HG02973 (cell line): ENCODE measurements around the gene TMEM14B.
"Not testable (repeated sequence)": the region's sequence is repeated elsewhere in the genome, so short reads cannot be mapped to it uniquely, and the experiment has no call there.

Experiments used
- ATAC-seq: cut with Tn5 transposase; IDR thresholded peaks from one replicate; pipeline ENCODE4 v1.9.1; 2021; ENCODE audit warnings: moderate library complexity; ENCODE audit not compliant: unreplicated experiment

TMEM14B gene

DNA sequence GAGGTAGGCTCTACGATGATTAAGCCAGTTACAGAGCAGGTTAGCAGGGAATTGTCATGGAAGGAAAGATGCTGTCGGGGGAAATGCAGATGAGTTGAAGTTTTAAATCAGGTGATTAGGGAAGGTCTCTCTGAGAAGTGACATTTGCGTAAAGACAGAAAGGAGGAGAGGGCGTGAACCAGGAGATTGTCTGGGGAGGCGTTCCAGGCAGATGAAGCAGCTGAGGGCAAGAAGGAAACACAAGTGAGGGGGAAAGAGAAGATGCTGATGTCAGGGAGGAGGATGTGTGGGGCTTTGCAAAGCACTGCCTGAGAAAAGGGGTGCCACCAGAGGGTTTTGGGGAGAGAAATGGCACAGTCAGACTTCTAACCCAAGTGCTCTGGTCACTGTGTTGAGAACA is 2.5 kb upstream of the TMEM14B start:
- no peak for ATAC-seq

DNA sequence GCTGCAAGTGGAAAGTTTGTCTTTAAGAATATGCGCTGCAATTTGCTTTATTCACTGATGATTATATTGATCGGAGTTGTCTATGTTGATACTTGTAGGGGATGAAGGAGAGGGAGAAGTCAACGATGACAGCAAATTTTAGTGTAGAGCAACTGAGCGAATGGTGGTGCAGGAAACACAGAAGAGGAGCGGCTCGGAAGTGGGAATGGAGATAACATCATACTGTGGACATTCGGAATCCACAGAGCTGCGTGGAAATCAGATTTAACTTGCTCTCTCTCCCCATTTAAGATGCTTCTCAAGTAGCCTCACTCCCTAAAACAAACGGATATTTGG is 722 bp upstream of the TMEM14B start:
- ATAC-seq = no peak

DNA sequence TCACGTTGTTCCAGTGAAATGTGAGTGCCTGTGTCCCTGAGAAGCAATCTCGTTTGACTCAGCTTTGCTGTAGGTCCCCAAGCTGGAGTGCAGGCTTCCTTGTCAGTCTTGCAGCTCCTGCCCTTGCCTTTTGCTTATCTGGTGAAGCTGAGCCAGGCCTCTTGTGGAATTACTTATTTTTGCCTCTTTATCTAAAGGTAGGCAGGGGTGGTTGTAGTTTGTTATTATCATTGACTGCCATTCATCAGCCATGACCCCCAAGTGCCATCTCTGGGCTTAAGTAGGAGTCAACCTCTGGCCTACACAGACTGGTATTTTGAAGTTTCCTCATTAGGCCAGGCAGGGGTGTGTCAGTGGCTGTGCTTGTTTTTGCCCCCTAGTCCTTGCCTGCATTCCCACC is 2.1 kb downstream of the TMEM14B start:
- no peak for ATAC-seq

DNA sequence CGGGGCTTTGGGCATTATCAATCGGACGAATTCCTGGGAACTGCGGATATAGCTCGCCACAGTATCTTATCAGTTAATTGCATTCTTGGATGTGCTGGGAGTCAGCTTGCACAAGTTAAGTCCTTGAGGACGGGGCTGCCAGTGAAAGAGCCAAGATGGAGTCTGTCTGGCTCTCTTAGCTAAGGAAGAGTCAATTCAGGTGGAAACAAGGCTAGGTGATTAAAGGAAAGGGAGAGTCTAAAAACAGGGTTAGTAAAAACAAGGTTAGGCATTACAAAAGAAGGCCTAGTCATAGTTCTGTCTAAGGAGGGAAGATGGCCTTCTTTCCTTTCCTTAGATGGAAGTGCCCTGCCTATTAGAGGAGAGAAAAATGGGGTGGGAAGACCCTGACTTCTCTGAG is 3.0 kb downstream of the TMEM14B start:
- not testable (repeated sequence) for ATAC-seq

DNA sequence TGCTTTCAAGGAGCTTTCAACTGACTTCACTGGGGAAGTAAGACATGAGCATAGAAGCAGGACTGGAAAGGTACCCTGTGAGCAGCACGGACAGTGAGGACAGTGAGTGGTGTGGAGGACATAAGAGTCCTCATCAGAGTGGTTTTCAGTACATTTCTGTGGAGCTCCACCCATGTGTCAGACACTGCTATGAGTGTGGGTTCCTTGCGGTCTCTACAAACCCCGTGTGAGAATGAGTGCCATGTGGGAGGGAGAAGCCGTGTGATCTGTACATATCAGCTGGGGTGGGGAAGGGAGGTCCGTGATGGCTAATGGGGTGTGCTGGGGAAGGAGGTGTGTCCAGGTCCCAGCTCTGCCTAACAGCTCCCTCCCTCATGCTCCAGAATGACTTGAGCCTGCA is 4.2 kb downstream of the TMEM14B start:
- ATAC-seq = not testable (repeated sequence)

DNA sequence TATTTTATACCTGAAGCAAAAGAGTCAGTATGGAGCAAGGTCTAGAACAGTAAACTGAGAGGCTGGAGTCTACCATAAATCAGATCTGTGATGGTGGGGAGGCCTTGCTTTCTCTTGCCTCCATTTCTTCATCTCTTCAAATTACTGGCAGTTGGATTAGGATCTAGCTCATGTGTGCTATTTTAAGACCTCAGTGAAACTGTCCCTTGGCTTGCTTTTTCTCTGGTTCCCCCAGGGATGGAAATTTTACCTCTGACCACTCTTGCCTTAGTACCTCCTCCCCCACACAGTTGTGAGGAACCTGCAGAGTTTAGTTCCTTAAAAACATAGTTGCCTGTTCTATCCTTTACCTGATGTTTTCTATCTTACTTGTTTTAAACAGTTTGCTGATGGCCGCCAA is 8.5 kb downstream of the TMEM14B start:
- ATAC-seq = no peak

DNA sequence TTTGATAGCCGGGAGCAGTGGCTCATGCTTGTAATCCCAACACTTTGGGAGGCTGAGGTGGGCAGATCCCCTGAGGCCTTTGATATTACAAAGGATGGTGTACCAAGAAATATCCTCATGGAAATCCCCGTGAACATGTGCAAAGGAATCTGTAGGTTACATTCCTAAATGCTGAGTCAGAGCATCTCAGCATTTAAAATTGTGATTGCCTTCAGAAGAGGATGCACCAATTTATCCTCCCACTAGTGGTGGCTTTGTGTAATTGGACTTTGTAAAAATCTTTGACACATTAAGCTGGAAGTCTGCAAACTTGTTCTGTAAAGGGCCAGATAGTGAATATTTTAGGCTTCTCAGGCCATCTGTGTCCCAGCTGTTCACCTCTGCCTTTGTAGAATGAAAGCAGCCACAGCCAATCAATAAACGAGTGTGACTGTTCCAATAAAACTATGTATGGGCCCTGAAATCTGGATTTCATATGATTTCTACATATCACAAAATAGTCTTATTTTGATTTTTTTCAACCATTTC is 11.8 kb downstream of the TMEM14B start:
- no peak for ATAC-seq

DNA sequence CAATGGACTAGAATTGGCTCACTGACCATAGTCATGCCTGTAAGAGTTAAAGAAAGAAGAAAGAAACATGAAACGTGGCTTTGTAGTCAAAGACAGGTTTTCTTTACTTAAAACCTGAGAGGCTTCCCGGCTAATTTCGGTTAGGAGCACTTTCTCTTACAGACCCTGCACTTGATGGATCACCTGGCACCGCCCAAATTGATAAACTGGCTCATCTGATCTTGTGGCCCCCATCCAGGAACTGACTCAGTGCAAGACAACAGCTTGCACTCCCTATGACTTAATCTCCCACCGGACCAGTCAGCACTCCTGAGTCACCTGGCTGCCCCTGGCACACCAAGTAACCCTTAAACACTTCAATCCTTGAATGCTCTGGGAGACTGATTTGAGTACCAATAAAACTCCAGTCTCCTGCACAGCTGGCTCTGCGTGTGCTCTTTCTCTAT is 12.3 kb downstream of the TMEM14B start:
- no peak for ATAC-seq

DNA sequence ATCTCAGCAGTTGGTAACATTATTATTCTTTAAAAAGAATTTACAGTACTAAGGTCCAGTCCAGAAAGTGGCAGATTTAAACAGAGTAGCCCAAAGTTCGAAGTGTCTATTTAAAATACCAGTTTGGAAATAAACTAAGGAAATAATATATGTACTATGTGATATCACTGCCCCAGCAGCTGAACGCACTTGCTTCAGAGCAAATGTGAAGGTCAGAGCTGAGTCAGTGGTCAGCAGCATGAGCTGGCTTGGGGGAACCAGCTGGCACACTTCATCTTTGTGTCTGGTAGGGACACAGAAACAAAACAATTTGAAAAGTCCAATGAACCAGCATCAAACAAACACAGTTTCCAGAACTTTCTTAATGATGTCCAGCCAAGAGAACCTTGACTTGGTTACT is 15.4 kb downstream of the TMEM14B start:
- ATAC-seq = no peak

DNA sequence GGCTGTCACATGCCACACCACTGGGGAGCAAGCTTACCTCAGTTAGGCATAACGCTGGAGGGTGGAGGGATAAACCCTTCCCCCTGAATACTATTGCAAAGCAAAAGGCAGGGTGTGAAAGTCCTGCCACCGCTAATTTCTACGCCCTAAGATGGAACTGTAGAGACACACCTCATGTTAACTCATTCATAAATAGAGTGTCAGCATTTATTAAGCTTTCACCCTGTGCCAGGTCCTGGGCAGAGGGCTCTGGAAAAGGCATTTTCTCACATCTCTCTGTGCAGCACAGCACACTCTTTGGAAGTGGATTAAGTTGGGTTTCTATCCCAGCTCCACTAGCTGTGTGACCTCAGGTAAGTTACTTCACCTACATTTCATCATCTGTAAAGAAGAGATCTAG is 21.8 kb downstream of the TMEM14B start:
- no peak for ATAC-seq

DNA sequence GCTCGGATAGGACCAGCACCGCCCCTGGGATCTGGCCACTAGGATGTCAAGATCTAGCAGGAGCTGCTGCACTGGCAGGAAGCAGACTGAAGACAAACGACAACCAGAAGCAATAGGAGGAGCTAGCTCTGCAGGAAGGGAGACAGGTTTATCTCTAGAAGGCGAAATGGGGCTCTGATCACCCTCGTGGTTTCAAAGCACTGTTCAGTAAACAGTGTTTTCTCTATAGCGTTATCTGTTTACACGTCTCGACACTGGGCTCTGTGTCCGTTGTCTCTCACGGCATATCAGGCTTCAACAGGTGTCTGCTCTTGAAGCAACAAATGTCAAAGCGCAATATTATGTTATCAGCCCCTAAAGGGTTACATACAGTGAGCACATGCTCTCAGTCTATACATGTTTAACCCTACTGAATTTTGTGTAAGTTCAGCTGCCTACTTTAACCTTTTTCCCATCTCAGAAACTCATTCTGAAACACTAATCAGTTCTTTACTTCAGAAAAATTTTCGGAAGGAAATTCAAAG is 23.8 kb downstream of the TMEM14B start:
- no peak for ATAC-seq

DNA sequence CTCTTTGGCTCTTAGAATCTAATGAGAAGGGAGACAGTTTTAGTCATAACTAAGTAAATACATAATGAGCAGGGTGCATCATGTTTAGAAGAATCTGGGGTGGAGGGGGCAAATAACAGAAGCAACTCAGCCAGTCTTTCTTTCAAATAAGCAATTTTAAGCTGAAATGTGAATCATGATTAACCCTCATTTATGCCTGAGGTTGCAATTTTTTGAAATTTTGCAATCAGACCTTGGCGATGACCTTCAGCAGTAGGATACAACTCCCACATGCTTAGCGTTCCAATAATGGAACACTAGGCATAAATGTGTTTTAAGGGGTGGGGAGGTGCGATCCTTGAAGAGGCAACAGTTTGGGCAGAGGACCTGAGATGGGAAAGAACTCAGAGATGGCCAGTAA is 30.6 kb downstream of the TMEM14B start:
- ATAC-seq = no peak

DNA sequence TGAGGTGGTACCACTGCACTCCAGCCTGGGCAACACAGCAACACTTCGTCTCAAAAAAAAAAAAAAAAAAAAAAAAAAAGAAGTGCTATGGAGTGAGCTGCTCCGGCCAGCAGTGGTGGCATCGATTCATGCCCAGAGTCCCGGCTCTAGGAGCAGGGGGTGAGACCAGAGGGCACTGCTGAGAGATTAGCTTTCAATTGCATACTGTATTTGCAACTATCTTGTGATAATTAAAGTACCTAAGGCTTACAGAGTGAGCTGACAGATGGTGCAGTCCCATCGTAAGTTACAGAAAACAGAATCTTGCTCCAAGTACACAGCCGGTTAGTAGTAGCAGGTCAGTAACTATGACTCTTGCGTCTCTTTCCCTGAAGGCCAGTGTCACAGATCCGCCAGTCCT is 31.5 kb downstream of the TMEM14B start:
- no peak for ATAC-seq

DNA sequence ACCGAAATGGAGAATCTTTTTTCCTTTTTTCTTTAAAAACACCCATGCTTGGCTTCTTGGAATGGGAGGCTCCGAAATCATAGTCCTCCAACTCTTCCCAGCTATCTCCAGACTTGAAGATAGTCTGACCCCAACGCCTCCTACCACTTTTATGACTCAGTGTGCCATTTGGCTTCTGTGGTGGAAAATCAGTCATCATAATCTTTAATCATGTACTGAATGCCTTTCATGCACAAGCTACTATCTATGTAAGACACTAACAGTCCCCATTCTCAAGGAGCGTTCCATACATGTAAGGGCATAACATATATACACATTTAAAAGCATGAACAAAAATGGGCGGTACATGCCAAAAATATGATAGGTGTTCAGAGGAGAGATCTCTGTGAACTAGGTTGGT is 44.1 kb downstream of the TMEM14B start:
- no peak for ATAC-seq

DNA sequence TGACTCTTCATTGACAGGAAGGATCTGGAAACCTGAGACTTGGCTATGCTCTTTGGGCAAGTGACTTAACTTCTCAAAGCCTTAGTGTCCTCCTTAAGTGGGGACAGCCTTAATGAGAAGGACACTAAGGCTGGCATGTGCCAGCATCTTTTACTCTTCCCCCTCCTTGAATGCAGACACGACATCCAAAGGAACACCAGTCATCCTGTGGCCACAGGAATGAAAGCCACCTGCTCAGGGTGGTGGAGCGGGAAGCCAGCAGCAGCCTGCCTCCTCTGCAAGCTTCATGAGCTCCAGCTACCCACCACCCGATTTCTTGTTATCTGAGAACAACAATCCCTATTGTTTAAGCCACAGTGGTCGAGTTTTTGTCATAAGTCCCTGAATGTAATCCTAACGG is 44.5 kb downstream of the TMEM14B start:
- ATAC-seq = no peak

DNA sequence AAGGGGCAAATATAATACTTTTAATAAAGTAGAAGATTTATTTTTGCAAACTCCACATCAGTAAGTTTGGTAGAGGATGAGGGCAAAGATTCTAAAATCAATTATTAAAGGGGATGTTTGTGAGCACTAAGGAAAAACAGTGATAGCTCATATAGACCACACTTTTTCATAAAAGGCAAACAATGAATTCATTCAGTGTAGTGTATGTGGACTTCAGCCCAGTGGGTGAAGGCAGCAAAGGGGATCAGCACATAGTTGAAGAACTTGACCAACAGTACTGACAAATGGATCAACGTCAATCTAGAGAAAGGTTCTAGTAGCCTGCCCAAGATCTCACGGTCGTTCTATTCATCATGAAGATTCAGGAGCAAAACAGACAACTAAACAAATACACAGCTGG is 45.4 kb downstream of the TMEM14B start:
- no peak for ATAC-seq

DNA sequence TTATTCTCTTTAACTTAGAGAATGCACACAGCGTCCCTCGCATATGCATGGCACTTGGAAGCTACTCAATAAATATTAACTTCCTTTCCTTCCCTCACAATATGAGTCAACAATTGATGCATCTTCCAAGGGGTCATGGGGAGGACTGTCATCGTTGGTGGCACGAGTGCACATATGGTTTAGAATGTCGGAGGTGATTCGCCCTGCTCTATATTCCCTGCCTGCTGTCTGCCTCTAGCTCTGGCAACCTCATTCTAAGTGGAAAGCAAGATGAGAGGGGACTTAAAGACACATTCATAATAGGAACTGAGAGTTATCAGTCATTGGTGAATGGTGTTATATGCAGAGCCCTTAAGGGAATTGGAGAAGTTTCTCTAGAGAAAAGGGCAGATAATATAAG is 46.1 kb downstream of the TMEM14B start:
- ATAC-seq = no peak

DNA sequence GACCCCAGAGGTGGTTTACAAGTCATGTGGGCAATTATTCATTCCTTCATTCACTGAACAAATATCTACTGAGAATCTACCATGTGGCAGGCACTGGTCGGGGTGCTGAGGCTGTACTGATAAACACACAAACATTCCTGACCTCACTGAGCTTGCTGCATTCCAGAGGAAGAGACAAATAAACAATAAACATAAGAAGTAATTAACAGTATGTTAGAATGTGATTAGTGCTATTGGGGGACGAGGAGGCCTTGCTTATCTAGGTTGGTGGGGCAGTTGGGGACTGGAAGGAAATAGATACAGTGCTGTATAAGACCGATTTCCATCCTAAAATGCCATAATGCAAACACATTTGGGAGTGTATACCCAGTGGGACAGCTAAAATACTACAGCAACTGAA is 46.6 kb downstream of the TMEM14B start:
- ATAC-seq = no peak

DNA sequence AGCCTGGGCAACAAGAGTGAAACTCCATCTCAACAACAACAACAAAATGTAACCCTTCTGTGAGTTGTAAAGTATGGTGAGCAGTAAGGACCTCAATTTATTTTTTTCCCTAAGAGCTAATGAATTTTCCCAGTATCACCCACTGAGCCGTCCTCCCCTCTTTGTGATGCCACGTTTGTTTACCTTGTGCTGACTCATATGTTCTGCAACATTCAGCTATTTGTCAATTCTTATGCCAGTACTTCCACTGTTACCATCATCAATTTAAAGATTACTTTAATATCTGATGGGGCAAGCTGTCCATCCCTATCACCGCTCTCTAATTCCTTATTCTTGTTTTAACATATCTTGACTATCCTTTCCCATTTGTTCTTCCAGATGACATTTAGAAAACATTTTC is 53.2 kb downstream of the TMEM14B start:
- no peak for ATAC-seq

DNA sequence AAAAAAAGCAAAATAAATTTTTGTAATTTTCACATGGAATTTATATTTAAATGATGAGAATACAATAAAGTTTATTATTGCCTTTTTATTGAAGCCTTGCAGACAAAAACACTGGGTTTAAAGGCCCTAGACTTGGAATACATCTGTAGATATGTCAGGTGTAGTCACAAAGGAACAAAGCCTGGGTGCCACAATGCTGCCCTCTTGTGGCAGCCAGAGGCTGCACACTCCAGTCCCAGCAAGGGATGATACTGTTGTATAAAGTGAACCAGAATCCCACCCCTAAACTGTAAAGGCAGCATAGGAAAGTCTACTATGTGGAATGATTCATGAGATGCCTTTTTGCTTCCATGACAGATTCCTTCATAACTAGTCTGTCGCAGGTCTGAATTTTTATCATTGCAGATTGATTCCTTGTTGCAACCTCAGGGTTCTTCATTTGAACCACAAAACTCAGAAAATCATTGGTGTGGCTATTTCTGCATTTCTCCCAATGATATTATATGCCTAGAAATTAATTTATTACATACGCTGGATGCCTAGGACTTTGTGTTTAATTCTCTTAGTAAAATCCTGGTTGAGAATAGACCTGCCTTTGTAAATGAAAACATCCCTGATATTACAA is 53.7 kb downstream of the TMEM14B start:
- peak; percentile 95 for ATAC-seq
